ENCODE data around the gene CNTFR. TPM values are rescaled to one million over a fixed set of nuclear protein-coding genes. Genes with fewer than 3 reads are reported as not detected.

CNTFR gene
- total RNA-seq, 1 donor from 2014 or later, result 3.1 TPM

- Mint-ChIP-seq H3K27ac (ENCODE audit: unreplicated experiment) (no peak overlapping the region), H3K9me3 (ENCODE audit: unreplicated experiment) (no peaks in the 10 kb centered on the region), H3K27me3 (ENCODE audit: unreplicated experiment) (peaks cover 7% of the 10 kb centered on the region), H3K4me3 (ENCODE audit: unreplicated experiment) (no peak overlapping the region), H3K4me1 (ENCODE audit: unreplicated experiment) (peaks cover 9% of the 10 kb centered on the region), H3K36me3 (ENCODE audit: low read depth, unreplicated experiment) (peaks cover 4% of the 10 kb centered on the region)
- TF ChIP-seq, protein P1, sequence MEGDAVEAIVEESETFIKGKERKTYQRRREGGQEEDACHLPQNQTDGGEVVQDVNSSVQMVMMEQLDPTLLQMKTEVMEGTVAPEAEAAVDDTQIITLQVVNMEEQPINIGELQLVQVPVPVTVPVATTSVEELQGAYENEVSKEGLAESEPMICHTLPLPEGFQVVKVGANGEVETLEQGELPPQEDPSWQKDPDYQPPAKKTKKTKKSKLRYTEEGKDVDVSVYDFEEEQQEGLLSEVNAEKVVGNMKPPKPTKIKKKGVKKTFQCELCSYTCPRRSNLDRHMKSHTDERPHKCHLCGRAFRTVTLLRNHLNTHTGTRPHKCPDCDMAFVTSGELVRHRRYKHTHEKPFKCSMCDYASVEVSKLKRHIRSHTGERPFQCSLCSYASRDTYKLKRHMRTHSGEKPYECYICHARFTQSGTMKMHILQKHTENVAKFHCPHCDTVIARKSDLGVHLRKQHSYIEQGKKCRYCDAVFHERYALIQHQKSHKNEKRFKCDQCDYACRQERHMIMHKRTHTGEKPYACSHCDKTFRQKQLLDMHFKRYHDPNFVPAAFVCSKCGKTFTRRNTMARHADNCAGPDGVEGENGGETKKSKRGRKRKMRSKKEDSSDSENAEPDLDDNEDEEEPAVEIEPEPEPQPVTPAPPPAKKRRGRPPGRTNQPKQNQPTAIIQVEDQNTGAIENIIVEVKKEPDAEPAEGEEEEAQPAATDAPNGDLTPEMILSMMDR (IDR thresholded peaks at IDR 0.05; ENCODE audit: unreplicated experiment), result no peak
- no peak for DNase-seq (ENCODE audit: low spot score)
Measured at GRCh38 chr9:34524349-34524748, 65.2 kb downstream of the CNTFR start.

DNA sequence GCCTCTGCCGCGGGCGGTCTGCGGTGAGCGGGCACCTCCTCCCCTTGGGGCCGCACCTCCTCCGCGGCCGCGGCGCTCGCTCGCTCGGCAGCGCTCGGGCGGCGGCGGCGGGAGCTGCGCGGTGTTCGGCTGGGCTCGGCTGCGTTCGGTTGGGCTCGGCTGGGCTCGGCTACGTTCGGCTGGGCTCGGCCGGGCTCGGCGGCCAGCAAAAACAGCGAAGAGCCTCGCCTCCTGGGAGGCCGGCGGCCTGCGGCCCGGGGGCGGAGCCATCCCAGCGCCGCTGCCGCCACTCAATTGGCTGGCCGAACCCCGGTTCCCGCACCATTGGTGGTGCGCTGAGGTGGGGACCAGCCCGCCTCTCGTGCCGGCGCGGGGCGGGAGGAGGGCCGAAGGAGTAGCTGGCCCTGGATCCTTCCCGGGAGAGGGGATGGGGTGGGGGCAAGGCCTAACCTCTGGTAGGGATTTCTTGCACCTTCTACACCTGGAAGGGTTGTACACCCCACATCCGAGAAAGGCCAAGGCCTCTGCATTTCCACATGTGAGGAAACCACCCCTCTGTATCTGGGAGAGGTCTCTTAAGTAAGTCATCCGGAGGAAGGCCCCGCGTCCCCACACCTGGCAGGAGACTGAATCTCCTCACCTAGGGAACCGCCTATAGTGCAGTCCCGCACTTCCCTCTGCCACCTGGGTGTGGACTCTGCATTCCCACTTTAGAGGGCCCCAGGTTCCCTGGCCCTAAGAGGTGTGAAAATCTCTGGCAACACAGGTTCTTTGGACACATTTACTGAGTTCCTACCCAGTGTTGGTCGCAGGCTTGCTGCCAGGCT, 66.3 kb downstream of the CNTFR start, which contains the start of gene ENHO:
ENHO (minus strand) TSS at position 20 of the 827 bp plus-strand sequence. CDS start 1,295 bp downstream, outside the sequence.
- H3K36me3 Mint-ChIP-seq (ENCODE audit: low read depth, unreplicated experiment), result peaks cover 4% of the 10 kb centered on the region
- H3K27me3 Mint-ChIP-seq (ENCODE audit: unreplicated experiment), result peaks cover 7% of the 10 kb centered on the region
- peak within 1 kb of the TSS; percentile 85 for H3K27ac Mint-ChIP-seq (ENCODE audit: unreplicated experiment)

DNA sequence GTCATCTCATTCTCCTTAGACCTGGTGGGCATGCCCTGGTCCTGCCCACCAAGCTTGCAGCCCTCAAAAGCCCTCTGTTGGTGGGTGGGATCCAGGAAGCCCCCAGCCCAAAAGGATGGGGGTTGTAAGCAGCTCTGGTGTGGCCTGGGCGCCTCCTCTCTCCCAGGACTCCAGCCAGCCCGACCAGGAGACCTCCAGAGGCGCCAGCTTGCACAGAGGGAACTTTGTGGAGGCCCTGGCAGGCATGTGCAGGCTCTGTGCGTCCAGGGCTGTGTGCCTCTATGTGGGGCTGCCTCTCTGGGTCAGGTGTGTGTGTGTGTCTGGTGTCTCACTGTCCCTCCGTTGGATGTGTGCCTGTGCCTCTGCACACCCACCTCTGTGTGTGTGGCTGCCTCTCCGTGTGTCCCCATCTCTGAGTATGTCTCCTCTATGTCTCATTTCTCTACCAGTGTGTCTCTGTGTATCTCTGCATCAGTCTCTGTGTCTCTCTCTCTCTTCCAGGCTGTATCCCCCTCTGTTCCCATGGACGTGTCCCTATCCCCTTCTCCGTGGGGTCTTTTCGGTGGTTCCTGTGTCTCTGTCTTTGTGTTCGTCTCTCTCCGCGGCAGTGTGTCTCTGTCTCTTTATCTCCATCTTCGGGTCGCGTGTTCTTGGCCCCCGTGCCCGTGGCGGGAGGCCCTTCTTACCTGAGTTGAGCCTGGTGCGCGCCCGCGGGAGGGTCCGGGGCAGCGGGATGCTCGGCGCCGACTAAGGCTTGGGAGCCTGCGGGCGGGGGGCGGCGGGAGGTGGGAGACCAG, 67.2 kb downstream of the CNTFR start:
- Mint-ChIP-seq H3K27ac (ENCODE audit: unreplicated experiment) (peak overlapping the region; percentile 85), H3K4me1 (ENCODE audit: unreplicated experiment) (peaks cover 9% of the 10 kb centered on the region), H3K9me3 (ENCODE audit: unreplicated experiment) (no peaks in the 10 kb centered on the region), H3K27me3 (ENCODE audit: unreplicated experiment) (peaks cover 7% of the 10 kb centered on the region), H3K36me3 (ENCODE audit: low read depth, unreplicated experiment) (peaks cover 4% of the 10 kb centered on the region), H3K4me3 (ENCODE audit: unreplicated experiment) (peak overlapping the region; percentile 90)
- TF ChIP-seq, protein P1 (IDR thresholded peaks at IDR 0.05; ENCODE audit: unreplicated experiment), result no peak
- no peak for DNase-seq (ENCODE audit: low spot score)

More for the DNA sequence above, 66.3 kb downstream of the CNTFR start, which contains the start of gene ENHO:
- TF ChIP-seq, protein P1 (IDR thresholded peaks at IDR 0.05; ENCODE audit: unreplicated experiment), result no peak
- Mint-ChIP-seq H3K9me3 (ENCODE audit: unreplicated experiment) (no peaks in the 10 kb centered on the region), H3K4me3 (ENCODE audit: unreplicated experiment) (peak within 1 kb of the TSS; percentile 90), H3K4me1 (ENCODE audit: unreplicated experiment) (peaks cover 9% of the 10 kb centered on the region)
- peak; percentile 96 for DNase-seq (ENCODE audit: low spot score)

- Mint-ChIP-seq H3K9me3 (ENCODE audit: unreplicated experiment) (no peaks in the 10 kb centered on the region), H3K36me3 (ENCODE audit: low read depth, unreplicated experiment) (peaks cover 4% of the 10 kb centered on the region), H3K27me3 (ENCODE audit: unreplicated experiment) (peaks cover 6% of the 10 kb centered on the region), H3K4me3 (ENCODE audit: unreplicated experiment) (peak overlapping the region; percentile 11), H3K4me1 (ENCODE audit: unreplicated experiment) (peaks cover 9% of the 10 kb centered on the region), H3K27ac (ENCODE audit: unreplicated experiment) (no peak overlapping the region)
- DNase-seq (ENCODE audit: low spot score), result no peak
- TF ChIP-seq, protein P1 (IDR thresholded peaks at IDR 0.05; ENCODE audit: unreplicated experiment), result no peak
Measured at GRCh38 chr9:34521406-34522045, 68.0 kb downstream of the CNTFR start.
